ENCODE measurements around the gene TMEM150A. TPM values are rescaled to one million over a fixed set of nuclear protein-coding genes. Genes with fewer than 3 reads are reported as not detected.
"Not testable (repeated sequence)": the region's sequence is repeated elsewhere in the genome, so short reads cannot be mapped to it uniquely, and the experiment has no call there.

The TMEM150A gene
- total RNA-seq, 1 donor from 2014 or later: 2.2 TPM

- intact Hi-C loops (cut with micrococcal nuclease): loop anchor here (1.0 to 2.0 kb wide), 5 partner anchors 11 to 34 kb away; partner anchors contain the start of genes C2orf68, GGCX, USP39 and VAMP5
These were observed 7.0 kb downstream of the TMEM150A start, which contains the start of gene RNF181 for GRCh38 chr2:85595301-85596025. TSS of gene RNF181 (plus strand) at chr2:85595745. CDS start at chr2:85595764, 19 bp downstream.

- intact Hi-C loops (cut with micrococcal nuclease): loop anchor here (1.0 to 2.0 kb wide), 5 partner anchors 11 to 34 kb away; partner anchors contain the start of genes C2orf68, GGCX, USP39 and VAMP5
These were observed 7.7 kb downstream of the TMEM150A start for GRCh38 chr2:85594715-85595300.

- intact Hi-C loops (cut with micrococcal nuclease): no loop called here
These were observed 9.5 kb downstream of the TMEM150A start for GRCh38 chr2:85593023-85593422.

GRCh38 chr2:85592299-85592698, 10.2 kb downstream of the TMEM150A start:
- intact Hi-C loops (cut with micrococcal nuclease): not testable (repeated sequence)

- intact Hi-C loops (cut with micrococcal nuclease): no loop called here
These were observed 10.9 kb downstream of the TMEM150A start for GRCh38 chr2:85591563-85591962.

- intact Hi-C loops (cut with micrococcal nuclease): no loop called here
These were observed 11.5 kb downstream of the TMEM150A start for GRCh38 chr2:85590950-85591349.

GRCh38 chr2:85589982-85590791, 12.3 kb downstream of the TMEM150A start:
- intact Hi-C loops (cut with micrococcal nuclease): no loop called here

- intact Hi-C loops (cut with micrococcal nuclease): no loop called here
These were observed 13.3 kb downstream of the TMEM150A start for GRCh38 chr2:85589181-85589580.

- intact Hi-C loops (cut with micrococcal nuclease): no loop called here
These were observed 13.9 kb downstream of the TMEM150A start for GRCh38 chr2:85588645-85589044.

GRCh38 chr2:85588236-85588635, 14.3 kb downstream of the TMEM150A start:
- intact Hi-C loops (cut with micrococcal nuclease): no loop called here

GRCh38 chr2:85585781-85586105, 16.8 kb downstream of the TMEM150A start:
- intact Hi-C loops (cut with micrococcal nuclease): loop anchor here (2.0 kb wide), 1 partner anchor 31 kb away; the partner anchor contains the start of gene USP39

GRCh38 chr2:85584857-85585780, 17.4 kb downstream of the TMEM150A start:
- intact Hi-C loops (cut with micrococcal nuclease): loop anchor here (1.0 to 2.0 kb wide), 3 partner anchors 10 to 32 kb away; partner anchors contain the start of genes GGCX, RNF181 and USP39

GRCh38 chr2:85584354-85584856, 18.1 kb downstream of the TMEM150A start, which contains the start of gene VAMP5:
TSS of gene VAMP5 (plus strand) at chr2:85584431. CDS start at chr2:85584491, 60 bp downstream.
- intact Hi-C loops (cut with micrococcal nuclease): loop anchor here (1.0 to 2.0 kb wide), 3 partner anchors 11 to 32 kb away; partner anchors contain the start of genes GGCX, RNF181 and USP39

- intact Hi-C loops (cut with micrococcal nuclease): loop anchor here (1.0 to 2.0 kb wide), 3 partner anchors 11 to 33 kb away; partner anchors contain the start of genes GGCX, RNF181 and USP39
These were observed 18.7 kb downstream of the TMEM150A start for GRCh38 chr2:85583667-85584353.

- intact Hi-C loops (cut with micrococcal nuclease): no loop called here
These were observed 20.0 kb downstream of the TMEM150A start for GRCh38 chr2:85582492-85582891.

GRCh38 chr2:85580206-85580605, 22.3 kb downstream of the TMEM150A start:
- intact Hi-C loops (cut with micrococcal nuclease): no loop called here

GRCh38 chr2:85579266-85579935, 23.1 kb downstream of the TMEM150A start:
- intact Hi-C loops (cut with micrococcal nuclease): loop anchor here (2.0 kb wide), 1 partner anchor 15 kb away; the partner anchor contains the start of gene RNF181

- intact Hi-C loops (cut with micrococcal nuclease): loop anchor here (2.0 kb wide), 1 partner anchor 16 kb away; the partner anchor contains the start of gene RNF181
These were observed 24.0 kb downstream of the TMEM150A start for GRCh38 chr2:85578243-85579180.

All from T-helper 2 cell treated with Interferon-gamma antibody and Interleukin-4, amounts not matched to agents 100 ng/mL and 5 ng/mL, for 36 hours (primary cell).